Stimulated activated CD4-positive, alpha-beta T cell treated with anti-CD3 and anti-CD28 coated beads, TNF-alpha, amount 100 ng/mL, for 1 hour (primary cell): Measurements from ENCODE around the gene CFLAR.

Experiments used
- DNase-seq, 3 donors: peaks; one replicate each; pipeline ENCODE4 v3.0.0-alpha.2; 2020; ENCODE audit warnings: low read depth in 3 of 3, low spot score in 1 of 3

CFLAR gene

DNA sequence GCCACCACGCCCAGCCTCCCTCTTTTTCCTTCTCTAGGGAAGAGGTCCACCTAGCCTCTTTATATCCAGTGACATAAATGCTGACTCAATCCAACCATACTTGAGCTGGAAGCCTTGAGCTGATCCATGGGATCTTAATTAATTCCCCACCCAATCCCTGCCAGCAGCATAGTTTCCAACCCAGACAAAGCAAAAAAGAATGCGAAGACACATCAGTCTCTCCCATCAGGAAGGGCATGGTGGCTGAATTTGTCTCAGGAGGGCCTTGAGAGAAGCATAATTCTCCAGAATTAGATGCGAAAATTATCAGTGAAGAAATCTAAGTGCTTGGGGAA, 89.5 kb downstream of the CFLAR start:
- no peak for DNase-seq

DNA sequence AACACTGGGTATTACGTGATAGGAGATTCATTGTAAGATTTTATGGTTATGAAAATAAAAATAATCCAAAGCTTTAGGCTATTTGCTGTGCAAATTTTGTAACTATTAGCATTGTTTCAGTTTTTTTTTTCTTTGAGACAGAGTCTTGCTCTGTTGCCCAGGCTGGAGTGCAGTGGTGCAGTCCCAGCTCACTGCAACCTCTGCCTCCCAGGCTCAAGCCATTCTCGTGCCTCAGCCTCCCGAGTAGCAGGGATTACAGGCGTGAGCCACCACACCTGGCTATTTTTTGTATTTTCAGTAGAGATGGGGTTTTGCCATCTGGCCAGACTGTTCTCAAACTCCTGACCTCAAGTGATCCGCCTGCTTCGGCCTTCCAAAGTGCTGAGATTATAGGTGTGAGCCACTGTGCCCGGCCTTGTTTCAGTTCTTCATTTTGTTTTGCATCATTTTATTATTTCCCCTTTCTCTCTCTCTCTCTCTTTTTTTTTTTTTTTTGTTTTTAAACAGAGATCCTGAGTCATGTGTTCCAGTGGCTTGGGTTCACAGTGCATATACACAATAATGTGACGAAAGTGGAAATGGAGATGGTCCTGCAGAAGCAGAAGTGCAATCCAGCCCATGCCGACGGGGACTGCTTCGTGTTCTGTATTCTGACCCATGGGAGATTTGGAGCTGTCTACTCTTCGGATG, 92.7 kb downstream of the CFLAR start:
- no peak for DNase-seq

DNA sequence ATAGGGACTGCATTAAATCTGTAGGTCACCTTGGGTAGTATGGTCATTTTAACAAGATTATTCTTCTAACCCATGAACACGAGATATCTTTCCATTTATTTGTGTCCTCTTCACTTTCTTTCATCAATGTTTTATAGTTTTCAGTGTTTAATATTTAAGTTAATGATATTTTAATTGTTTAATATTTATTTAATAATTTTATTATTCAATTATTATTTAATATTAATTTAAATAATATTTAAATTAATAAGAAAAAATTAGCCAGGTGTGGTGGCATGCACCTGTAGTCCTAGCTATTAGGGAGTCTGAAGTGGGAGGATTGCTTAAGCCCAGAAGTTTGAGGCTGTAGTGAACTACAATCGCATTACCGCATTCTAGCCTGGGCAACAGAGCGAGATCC, 100.0 kb downstream of the CFLAR start:
- no peak for DNase-seq

- DNase-seq = no peak
Measured at GRCh38 chr2:201216918-201217317, 101.0 kb downstream of the CFLAR start.

- DNase-seq = no peak
Measured at GRCh38 chr2:201218780-201219179, 102.8 kb downstream of the CFLAR start.

DNA sequence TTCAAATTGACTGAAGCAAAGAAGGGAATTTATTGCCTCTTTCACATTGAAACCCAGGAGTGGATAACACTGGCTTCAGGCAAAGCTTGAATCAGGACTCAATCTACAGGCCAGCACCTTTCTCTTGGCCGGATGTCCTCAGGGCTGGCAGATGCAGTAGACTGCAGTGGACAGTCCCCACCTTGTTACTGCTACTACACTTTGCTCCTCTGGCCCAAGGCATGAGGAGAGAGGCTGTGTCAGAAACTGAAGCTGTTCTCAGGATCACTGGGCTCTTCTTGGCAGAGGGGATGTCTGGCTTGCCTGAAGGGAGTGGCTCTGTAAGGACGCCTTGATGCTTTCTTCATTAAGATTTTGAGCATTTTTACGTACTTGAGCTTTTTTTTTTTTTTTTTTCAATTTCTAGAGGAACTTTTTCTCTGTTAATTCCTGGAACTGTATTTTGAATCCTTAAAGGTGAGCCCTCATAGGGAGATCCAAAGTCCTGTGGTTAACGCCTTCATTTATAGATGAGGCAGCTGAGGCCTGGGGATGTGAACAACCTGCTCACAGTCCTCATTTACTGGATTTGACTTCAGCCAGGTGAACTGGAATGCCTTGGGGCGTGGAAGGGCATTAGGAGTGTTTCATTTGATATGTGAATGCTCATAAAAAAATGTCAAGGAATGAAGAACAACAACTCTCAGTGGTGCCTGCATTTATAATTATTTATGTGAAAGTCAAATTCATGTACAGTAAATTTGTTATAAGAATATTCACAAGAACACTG, 103.5 kb downstream of the CFLAR start:
- DNase-seq = no peak

DNA sequence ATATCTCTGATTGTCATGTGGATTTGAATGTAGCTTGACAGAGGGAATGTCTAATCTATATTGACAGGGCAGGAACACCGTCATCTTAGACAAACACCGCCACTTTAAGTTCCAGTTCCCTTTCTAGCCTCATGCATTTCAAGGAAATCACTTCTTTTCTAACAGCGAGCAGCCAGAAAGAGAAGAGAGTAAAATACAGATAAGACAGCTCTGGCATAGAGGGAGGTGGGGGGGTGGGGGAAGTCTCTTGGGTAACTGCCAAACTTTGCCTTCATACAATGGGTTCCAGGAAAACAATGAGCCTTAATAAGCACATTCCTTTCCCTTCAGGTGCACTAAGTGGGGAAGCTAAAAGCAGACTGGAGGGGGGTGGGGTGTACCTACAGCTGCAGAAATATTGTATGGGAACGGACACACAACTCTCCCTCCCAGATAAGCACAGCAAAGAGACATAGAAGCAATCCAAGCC, 104.2 kb downstream of the CFLAR start:
- DNase-seq = no peak

DNA sequence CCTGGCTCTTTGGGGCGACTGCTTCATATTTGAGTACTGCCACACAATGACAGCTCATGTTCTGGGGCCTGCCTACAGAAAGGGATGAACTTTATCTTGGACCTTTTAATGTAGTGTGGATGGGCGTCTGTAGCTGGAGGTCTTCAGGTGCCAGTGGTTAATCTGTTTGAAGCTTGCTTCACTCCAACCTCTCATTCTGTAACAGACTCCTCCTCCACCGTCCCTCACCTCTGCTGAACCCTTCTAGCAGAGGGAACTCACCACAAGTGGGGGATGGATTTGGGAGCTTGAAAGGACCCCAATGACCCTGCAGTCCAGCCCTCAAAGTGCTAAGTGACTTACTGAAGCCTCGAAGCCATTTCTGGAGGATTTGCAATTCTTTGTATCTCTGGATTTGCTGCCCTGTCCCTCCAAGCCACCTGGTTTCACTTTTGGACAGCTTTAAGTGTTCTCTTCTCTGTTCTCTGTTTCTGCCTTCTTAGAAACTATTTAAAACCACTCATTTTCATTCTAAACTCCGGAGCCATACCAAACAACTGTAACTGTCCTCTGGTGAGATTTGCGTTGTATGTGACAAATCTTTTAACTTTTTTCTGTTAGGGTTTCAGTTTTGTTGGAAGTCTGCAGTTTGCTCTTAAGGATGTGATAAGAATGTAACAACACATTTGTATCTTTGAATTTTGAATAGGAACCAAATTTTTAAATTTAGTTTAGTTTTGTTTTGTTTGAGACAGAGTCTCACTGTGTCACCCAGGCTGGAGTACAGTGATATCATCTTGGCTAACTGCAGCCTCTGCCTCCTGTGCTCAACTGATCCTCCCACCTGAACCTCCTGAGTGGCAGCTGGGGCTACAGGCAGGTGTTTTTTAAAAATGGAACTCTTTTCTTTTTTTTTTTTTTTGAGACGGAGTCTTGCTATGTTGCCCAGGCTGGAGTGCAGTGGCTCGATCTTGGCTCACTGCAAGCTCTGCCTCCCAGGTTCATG, 107.4 kb downstream of the CFLAR start:
- DNase-seq = no peak
